Hepatocyte (in vitro differentiated cells): ENCODE data around the gene ZNF574.
"Not testable (repeated sequence)": the region's sequence is repeated elsewhere in the genome, so short reads cannot be mapped to it uniquely, and the experiment has no call there.

Source experiments
- CTCF ChIP-seq: fragments of 200-600 bp; sonication (generic); IDR thresholded peaks from 2 replicates; pipeline ENCODE4 v1.5.1; 2016; ENCODE audit warnings: antibody characterized with exemption, mild to moderate bottlenecking; ENCODE audit not compliant: poor library complexity
- EZH2 ChIP-seq: fragments of 200-600 bp; sonication (generic); IDR thresholded peaks from 2 replicates; pipeline ENCODE4 v1.6.1; 2016; ENCODE audit warnings: antibody characterized with exemption, mild to moderate bottlenecking, borderline replicate concordance
- EZH2phosphoT487 ChIP-seq: fragments of 200-600 bp; sonication (generic); IDR thresholded peaks from one replicate; pipeline ENCODE4 v1.6.1; 2018; ENCODE audit warnings: antibody characterized with exemption, mild to moderate bottlenecking, low read depth, moderate library complexity; ENCODE audit not compliant: unreplicated experiment, severe bottlenecking

- TF ChIP-seq EZH2phosphoT487, CTCF, EZH2: not testable (repeated sequence)
These were observed 35.5 kb upstream of the ZNF574 start for GRCh38 chr19:42040491-42040890.
